IPS DF 6.9 (cell line): Measurements from ENCODE around the gene CDH23.

Experiments used
- DNase-seq: peaks from one replicate; pipeline ENCODE4 v3.0.0-alpha.2; 2013; ENCODE audit warnings: low read depth, low spot score
- H3K27ac ChIP-seq: one replicate; pipeline ENCODE4 v1.5.1; 2013; ENCODE audit warnings: low read length, control low read depth
- H3K27me3 ChIP-seq: 2 replicates; pipeline ENCODE4 v1.6.1; 2013; ENCODE audit warnings: mild to moderate bottlenecking, low read length; ENCODE audit not compliant: control insufficient read depth, insufficient read depth
- H3K36me3 ChIP-seq: 2 replicates; pipeline ENCODE4 v1.6.1; 2013; ENCODE audit warnings: low read length; ENCODE audit not compliant: control insufficient read depth, insufficient read depth
- H3K4me1 ChIP-seq: 2 replicates; pipeline ENCODE4 v1.6.1; 2013; ENCODE audit warnings: low read length; ENCODE audit not compliant: control insufficient read depth, insufficient read depth
- H3K4me3 ChIP-seq: 2 replicates; pipeline ENCODE4 v1.5.1; 2013; ENCODE audit warnings: mild to moderate bottlenecking, low read length
- H3K9me3 ChIP-seq: 2 replicates; pipeline ENCODE4 v1.6.1; 2013; ENCODE audit warnings: low read length, inconsistent platforms; ENCODE audit not compliant: control insufficient read depth, insufficient read depth
- WGBS: extraction: QIAGEN DNeasy Blood & Tissue Kit; methylation state at CpG from one replicate; pipeline ENCODE4 v1.1.7; 2013; ENCODE audit warnings: mixed read lengths, missing lambda C conversion rate; ENCODE audit not compliant: insufficient read length, insufficient coverage; 5-methylcytosine and 5-hydroxymethylcytosine counted together

The CDH23 gene

DNA sequence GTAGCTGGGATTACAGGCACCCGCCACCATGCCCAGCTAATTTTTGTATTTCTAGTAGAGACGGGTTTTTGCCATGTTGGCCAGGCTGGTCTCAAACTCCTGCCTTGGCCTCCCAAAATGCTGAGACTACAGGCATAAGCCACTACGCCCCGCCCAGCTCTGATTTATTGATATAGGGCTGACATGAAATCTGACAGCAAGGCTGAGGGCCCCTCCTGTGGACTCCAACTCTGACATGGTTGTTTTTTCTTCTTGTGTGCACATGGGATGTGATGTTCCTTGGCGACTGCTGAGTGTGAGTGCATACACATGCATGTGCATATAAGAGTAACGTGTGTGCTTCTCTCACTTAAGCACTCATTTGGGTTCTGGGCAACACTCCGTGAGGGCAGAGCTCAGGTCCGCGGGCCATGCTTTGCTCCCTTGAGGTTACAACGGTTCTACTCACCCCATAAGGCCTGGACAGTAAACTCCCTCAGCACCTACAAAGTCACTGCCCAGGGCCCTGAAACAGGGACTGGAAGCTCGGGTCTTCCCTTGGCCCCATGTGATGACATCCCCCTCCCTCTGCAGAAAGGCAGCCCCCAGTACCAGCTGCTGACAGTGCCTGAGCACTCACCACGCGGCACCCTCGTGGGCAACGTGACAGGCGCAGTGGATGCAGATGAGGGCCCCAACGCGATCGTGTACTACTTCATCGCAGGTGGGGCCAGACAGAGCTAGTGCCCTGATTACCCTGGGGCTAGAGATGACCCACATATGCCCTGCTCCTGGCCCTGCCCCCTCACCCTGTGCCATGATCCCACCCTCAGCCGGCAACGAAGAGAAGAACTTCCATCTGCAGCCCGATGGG lies 410.2 kb downstream of the CDH23 start:
- no peak for DNase-seq
- no peak overlapping the region for H3K27ac ChIP-seq
- H3K4me3 ChIP-seq, result no peak overlapping the region
- peaks cover 4% of the 10 kb centered on the region; the same call in 1 of the 2 replicates for H3K4me1 ChIP-seq
- no CpG with 5 or more reads among the region's 23 CpGs for WGBS
- no peaks in the 10 kb centered on the region for H3K9me3 ChIP-seq
- peaks cover 3% of the 10 kb centered on the region; the same call in 1 of the 2 replicates for H3K36me3 ChIP-seq
- peaks cover 5% of the 10 kb centered on the region; the same call in 1 of the 2 replicates for H3K27me3 ChIP-seq

DNA sequence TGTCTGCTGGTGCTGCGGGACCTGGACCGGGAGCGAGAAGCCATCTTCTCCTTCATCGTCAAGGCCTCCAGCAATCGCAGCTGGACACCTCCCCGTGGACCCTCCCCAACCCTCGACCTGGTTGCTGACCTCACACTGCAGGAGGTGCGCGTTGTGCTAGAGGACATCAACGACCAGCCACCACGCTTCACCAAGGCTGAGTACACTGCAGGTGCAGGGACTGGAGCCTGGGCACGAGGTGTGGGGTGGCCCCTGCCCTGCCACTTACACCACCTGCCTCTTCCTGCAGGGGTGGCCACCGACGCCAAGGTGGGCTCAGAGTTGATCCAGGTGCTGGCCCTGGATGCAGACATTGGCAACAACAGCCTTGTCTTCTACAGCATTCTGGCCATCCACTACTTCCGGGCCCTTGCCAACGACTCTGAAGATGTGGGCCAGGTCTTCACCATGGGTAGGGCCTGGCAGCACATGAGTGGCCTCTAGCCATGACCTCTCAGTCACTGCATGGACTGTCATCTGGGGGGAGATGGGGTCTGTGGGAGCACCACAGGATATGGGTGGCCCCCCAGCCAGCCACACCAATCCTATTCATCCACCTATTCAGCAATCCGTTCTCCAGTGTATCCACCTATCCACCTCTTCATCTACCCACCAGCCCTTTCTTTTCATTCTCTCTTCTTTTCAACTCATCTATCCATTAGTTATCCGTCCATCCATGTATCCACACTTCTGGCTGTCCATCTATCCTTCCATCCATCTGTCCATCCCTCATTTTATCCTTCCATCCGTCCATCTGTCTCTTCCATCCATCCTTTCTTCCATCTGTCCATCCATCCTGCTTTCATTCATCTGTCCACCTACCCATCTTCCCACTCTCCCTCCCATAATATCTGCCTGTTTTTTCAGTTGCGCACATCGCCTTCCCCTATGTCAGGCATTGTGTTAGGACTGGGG lies 411.1 kb downstream of the CDH23 start:
- peaks cover 5% of the 10 kb centered on the region; the same call in 1 of the 2 replicates for H3K27me3 ChIP-seq
- H3K27ac ChIP-seq, result no peak overlapping the region
- no peaks in the 10 kb centered on the region for H3K9me3 ChIP-seq
- H3K4me3 ChIP-seq, result no peak overlapping the region
- H3K4me1 ChIP-seq, result peaks cover 5% of the 10 kb centered on the region; the same call in 1 of the 2 replicates
- H3K36me3 ChIP-seq, result peaks cover 3% of the 10 kb centered on the region; the same call in 1 of the 2 replicates
- no peak for DNase-seq
- WGBS, result 100% methylated on average over 1 of the region's 21 CpGs

DNA sequence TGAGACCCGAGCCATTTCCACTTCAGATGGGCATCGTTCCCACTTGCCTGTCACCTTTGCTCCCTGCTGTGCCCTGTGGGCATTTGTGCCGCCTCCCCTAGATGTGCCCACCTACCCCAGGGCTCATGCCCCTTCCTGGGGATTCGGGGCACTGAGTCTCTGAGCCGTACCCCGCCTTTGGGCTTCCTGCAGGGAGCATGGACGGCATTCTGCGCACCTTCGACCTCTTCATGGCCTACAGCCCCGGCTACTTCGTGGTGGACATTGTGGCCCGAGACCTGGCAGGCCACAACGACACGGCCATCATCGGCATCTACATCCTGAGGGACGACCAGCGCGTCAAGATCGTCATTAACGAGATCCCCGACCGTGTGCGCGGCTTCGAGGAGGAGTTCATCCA lies 412.9 kb downstream of the CDH23 start:
- Histone ChIP-seq H3K36me3 (peaks cover 3% of the 10 kb centered on the region; the same call in 1 of the 2 replicates), H3K27ac (no peak overlapping the region), H3K27me3 (peaks cover 5% of the 10 kb centered on the region; the same call in 1 of the 2 replicates), H3K9me3 (no peaks in the 10 kb centered on the region), H3K4me1 (peaks cover 5% of the 10 kb centered on the region; the same call in 1 of the 2 replicates), H3K4me3 (no peak overlapping the region)
- no peak for DNase-seq
- no CpG with 5 or more reads among the region's 25 CpGs for WGBS

DNA sequence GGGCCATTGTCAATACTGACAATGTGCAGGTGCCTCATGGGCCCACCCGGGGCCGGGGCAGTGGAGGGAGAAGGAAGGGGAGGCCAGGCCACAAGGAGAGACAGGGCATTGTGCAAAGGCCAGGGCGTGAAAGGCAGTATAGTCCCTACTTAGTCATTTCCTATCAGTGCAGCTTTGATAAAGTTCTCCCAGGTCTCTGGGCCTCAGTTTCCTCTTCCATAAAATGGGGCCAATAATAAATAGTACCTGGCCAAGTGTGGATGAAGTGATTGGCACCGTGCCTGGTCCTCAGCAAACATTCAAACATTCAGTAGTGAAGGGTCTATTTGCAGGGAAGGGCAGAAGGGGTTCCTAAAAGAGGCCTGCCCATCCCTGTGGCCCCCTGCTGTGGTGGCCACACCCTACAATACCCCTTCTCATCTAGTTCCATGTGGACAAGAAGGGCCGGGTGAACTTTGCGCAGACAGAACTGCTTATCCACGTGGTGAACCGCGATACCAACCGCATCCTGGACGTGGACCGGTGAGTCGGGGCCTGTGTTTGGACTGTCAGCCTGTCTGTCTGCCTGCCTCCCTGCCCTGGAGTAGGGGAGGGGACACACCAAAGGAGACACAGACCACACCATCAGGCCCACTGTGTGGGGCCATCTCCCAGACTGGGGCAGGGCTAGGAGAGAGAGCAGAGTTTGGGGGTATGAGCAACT lies 413.5 kb downstream of the CDH23 start:
- H3K4me3 ChIP-seq, result no peak overlapping the region
- H3K4me1 ChIP-seq, result peaks cover 5% of the 10 kb centered on the region; the same call in 1 of the 2 replicates
- peaks cover 2% of the 10 kb centered on the region; the same call in 1 of the 2 replicates for H3K27me3 ChIP-seq
- DNase-seq, result no peak
- no peak overlapping the region for H3K27ac ChIP-seq
- WGBS, result no CpG with 5 or more reads among the region's 13 CpGs
- H3K9me3 ChIP-seq, result no peaks in the 10 kb centered on the region
- peaks cover 5% of the 10 kb centered on the region; the same call in 1 of the 2 replicates for H3K36me3 ChIP-seq

DNA sequence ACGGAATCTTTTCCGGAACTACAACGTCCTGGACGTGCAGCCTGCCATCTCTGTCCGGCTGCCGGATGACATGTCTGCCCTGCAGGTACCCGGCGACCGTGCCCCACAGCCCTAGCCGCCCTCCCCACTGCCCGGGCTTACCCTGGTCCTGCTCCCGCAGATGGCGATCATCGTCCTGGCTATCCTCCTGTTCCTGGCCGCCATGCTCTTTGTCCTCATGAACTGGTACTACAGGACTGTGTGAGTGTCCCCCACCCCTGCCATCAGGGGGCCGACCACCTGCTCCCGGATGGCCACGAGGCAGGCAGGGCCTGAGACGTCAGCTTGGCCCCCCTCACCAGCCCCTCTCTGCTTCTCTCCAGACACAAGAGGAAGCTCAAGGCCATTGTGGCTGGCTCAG lies 414.6 kb downstream of the CDH23 start:
- no peaks in the 10 kb centered on the region for H3K27me3 ChIP-seq
- no CpG with 5 or more reads among the region's 19 CpGs for WGBS
- peaks cover 10% of the 10 kb centered on the region for H3K36me3 ChIP-seq
- no peaks in the 10 kb centered on the region for H3K9me3 ChIP-seq
- H3K27ac ChIP-seq, result no peak overlapping the region
- 0 out of 2 replicates have a peak, but pooled peaks cover 2% of the 10 kb centered on the region for H3K4me1 ChIP-seq
- H3K4me3 ChIP-seq, result no peak overlapping the region
- no peak for DNase-seq

DNA sequence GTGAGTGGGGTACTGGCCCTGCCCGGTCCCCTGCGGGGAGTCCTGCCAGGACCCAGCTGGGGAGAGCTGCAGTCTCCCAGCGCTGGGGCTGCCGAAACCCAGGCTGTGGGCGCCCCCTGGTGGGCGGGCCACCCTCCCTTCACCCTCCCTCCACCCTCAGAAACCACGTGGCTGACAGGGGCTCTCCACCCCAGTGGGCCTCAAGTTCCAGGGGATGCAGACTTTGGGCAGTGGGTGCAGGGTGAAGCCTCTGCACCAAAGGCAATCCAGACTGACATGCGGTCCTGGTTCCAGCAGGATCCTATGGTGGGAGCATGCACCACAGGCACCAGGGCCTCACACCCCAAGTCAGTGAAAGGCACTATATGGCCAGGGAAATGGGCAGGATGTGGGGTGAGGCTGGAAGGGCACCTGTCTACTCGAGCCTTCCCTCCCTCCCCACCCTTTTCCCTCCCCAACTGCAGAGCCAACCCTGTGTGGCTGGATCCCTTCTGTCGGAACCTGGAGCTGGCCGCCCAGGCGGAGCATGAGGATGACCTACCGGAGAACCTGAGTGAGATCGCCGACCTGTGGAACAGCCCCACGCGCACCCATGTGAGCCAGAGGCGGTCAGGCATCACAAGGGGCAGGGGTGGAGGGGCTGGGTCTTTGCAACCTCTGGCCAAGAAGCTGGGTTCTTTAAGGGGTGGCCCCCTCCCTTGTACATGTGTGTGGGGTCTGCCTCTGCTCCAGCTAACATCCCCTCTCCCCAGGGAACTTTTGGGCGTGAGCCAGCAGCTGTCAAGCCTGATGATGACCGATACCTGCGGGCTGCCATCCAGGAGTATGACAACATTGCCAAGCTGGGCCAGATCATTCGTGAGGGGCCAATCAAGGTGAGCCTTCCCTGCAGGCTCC lies 415.5 kb downstream of the CDH23 start:
- peaks cover 13% of the 10 kb centered on the region for H3K36me3 ChIP-seq
- no peak for DNase-seq
- WGBS, result no CpG with 5 or more reads among the region's 22 CpGs

DNA sequence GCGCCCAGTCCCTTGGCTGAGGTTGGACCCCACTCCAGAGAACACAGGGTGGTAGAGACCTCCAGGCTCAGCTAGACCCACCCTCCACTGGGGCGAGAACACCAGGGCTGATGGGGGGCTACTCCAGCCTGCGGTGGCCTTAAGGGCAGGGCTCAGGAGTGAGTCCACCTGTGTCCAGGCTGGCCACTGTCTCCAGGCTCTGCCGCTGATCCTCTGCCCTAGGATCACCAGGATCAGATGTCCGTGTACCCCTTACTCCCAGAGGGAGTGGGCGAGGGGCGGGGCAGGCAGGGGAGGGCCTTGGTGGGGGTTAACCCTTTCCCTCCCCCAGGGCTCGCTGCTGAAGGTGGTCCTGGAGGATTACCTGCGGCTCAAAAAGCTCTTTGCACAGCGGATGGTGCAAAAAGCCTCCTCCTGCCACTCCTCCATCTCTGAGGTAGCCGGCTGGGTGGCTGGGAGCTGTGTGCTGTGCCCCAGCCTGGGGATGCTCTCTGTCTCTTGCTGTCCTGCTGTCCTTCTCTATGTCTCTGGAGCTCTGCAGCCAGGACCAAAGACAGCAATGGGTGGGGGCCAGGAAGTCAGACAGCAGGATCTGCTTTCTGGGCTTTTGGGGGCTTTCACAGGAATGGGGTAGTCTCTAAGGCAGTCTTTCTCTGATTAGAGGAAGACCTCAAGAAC lies 416.3 kb downstream of the CDH23 start:
- no peaks in the 10 kb centered on the region for H3K9me3 ChIP-seq
- no peaks in the 10 kb centered on the region for H3K27me3 ChIP-seq
- 0 out of 2 replicates have a peak, but pooled peaks cover 2% of the 10 kb centered on the region for H3K4me1 ChIP-seq
- DNase-seq, result no peak
- WGBS, result no CpG with 5 or more reads among the region's 11 CpGs
- no peak overlapping the region for H3K4me3 ChIP-seq
- no peak overlapping the region for H3K27ac ChIP-seq
- peaks cover 21% of the 10 kb centered on the region for H3K36me3 ChIP-seq

More for the DNA sequence above, 415.5 kb downstream of the CDH23 start:
- Histone ChIP-seq H3K4me1 (0 out of 2 replicates have a peak, but pooled peaks cover 2% of the 10 kb centered on the region), H3K4me3 (no peak overlapping the region), H3K9me3 (no peaks in the 10 kb centered on the region), H3K27ac (no peak overlapping the region), H3K27me3 (no peaks in the 10 kb centered on the region)

DNA sequence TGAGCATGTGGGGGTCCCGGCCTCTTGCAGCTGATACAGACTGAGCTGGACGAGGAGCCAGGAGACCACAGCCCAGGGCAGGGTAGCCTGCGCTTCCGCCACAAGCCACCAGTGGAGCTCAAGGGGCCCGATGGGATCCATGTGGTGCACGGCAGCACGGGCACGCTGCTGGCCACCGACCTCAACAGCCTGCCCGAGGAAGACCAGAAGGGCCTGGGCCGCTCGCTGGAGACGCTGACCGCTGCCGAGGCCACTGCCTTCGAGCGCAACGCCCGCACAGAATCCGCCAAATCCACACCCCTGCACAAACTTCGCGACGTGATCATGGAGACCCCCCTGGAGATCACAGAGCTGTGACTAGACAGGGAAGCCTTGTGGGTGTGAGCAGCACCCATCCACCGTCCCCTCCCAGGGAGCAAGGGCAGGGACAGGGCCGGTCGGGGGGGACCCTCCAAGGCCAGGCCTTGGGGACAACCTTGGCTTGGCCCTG lies 418.2 kb downstream of the CDH23 start:
- Histone ChIP-seq H3K4me3 (no peak overlapping the region), H3K9me3 (no peaks in the 10 kb centered on the region), H3K27me3 (no peaks in the 10 kb centered on the region), H3K27ac (no peak overlapping the region), H3K4me1 (0 out of 2 replicates have a peak, but pooled peaks cover 2% of the 10 kb centered on the region), H3K36me3 (peaks cover 31% of the 10 kb centered on the region)
- DNase-seq, result no peak
- no CpG with 5 or more reads among the region's 26 CpGs for WGBS
